PC-9 (cell line): Measurements from ENCODE around the gene FBXO48.

Experiments used
- CTCF ChIP-seq: fragments of 200-600 bp; sonication (generic); conservative IDR thresholded peaks from 2 replicates; pipeline ENCODE4 v1.6.1; 2017; ENCODE audit warnings: mixed run types, antibody characterized with exemption, mild to moderate bottlenecking, moderate library complexity
- EZH2 ChIP-seq: fragments of 200-600 bp; sonication (generic); IDR thresholded peaks from 2 replicates; pipeline ENCODE4 v1.8.0; 2017; ENCODE audit warnings: antibody characterized with exemption, low read depth

GRCh38 chr2:68463287-68463877, 3.7 kb downstream of the FBXO48 start:
- no peak for TF ChIP-seq EZH2
- peak; percentile 85 for TF ChIP-seq CTCF
